Measurements from ENCODE around the gene SPINK1. TPM values are rescaled to one million over a fixed set of nuclear protein-coding genes. Genes with fewer than 3 reads are reported as not detected.

The SPINK1 gene, protein sequence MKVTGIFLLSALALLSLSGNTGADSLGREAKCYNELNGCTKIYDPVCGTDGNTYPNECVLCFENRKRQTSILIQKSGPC
- total RNA-seq: 0.66 and 1.3 TPM in 2 replicates

DNA sequence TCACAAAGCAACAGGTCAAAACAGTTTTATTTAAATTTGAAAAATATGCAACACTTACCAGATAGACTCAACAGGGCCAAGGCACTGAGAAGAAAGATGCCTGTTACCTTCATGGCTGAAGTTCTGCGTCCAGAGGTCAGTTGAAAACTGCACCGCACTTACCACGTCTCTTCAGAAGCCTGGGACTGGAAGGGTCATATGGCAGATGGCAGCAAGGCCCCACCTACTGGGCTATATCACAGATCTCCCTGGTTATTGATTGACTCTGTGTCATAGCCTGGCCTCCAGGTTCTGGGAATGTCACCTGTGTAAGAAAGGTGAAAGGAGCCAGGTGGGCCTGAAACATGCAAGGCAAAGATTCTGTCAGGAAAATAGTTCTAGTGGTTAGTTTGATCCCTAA lies at the start of gene SPINK1:
SPINK1 (minus strand) TSS at position 207 of the 400 bp plus-strand sequence; CDS start at position 113, 94 bp downstream.

DNA sequence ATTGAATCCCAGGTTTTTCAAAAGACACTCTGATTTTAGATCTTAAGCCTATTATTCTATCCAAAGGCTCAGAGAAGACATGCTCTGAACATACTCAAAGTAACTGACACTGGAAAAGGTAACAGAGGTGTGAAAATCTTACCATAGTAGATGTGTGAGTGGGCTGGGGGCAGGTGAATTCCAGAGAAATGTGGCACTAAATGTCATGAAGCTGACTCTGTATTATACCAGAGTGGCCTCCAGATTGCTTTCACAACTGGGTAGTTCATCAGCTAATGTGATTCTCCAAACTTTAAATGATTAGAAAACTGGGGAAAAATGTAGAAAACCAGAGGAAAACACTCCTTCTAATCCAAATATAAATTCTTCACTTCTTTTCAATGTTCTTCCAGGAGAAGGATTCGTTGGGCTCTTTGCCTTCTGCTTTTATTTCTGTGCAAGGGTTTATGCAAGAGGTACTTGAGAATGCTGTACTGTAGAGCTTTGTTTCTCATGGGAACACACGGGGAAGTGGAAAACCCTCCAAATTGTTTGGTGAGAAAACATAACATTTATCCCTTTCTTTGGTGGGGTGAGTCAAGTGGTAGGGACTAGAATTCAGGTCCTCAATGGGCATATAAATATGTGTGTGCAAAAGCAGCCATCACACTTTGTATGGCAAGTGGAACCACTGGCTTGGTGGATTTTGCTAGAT lies 46.7 kb upstream of the SPINK1 start, which contains the start of gene SCGB3A2:
SCGB3A2 (plus strand) TSS at position 646 of the 694 bp plus-strand sequence. CDS start 93 bp downstream, outside the sequence.

DNA sequence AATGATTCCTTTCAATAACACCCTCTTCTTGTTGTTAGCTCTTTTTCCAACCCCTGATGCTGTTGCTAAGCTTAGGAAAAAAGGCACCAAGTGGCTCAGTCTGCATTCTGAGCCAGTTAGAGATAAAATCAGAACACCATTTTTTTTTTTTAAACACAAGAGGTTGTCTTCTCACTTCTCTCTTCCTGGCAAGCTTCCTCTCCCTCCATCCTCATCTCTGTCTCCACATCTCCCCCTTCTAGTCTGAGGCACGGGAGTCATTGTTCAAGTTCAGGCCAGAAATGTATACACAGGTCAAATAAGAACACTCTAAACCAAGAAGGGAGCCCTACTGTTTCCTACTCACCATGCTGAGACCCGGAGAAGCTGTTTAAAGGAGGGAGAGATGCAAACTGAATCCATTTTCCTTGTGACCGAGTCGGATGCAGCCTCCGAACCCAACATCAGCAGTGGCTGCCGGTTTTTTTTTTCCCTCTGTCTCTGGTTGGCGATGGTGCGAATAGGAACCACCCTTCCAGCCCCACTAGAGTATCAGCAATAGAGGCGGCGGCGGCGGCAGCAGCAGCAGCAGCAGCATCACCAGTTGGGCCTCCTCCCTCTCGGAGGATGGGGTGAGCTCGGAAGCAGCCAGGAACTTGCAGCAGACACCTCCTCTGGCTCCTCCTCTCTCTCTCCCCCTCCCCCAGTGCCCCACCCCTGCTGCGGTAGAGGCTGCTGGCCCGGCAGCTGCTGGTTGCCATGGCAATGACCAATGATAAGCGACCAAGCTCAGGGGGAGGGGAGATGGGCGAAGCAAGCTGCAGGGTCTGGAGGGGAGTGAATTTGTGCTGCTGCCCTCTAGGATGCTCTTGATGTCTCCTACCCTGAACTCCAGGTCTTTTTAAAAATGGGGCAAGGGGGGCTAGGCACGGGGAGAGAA lies 49.1 kb downstream of the SPINK1 start, which contains the start of gene JAKMIP2:
JAKMIP2 (minus strand) TSS at position 619 of the 919 bp plus-strand sequence. CDS start 110,922 bp downstream, outside the sequence.

Other genes with a start within 250 kb of the SPINK1 start
- 0.13 and 0.26 TPM in 2 replicates for gene JAKMIP2, start 48.9 kb downstream of the SPINK1 start, total RNA-seq
- gene SCGB3A2, start 47.0 kb upstream of the SPINK1 start, total RNA-seq: not detected in 2 replicates
- gene C5orf46, start 74.9 kb upstream of the SPINK1 start, total RNA-seq: 12.3 and 16.7 TPM in 2 replicates
- not detected in 2 replicates for gene SPINK5, start 232.3 kb upstream of the SPINK1 start, total RNA-seq

Measured in smooth muscle cell of the pulmonary artery (primary cell).